Vagina (tissue), 2 donors: Measurements from ENCODE around the gene DLG5. TPM values are rescaled to one million over a fixed set of nuclear protein-coding genes. Genes with fewer than 3 reads are reported as not detected.

Source experiments
- DNase-seq, 2 donors: peaks; one replicate each; pipeline ENCODE4 v3.0.0-alpha.2; 2017; ENCODE audit errors: extremely low spot score in 2 of 2
- H3K27ac ChIP-seq: fragments of 200-600 bp; sonication (generic); one replicate; pipeline ENCODE4 v1.5.1; 2019
- H3K27me3 ChIP-seq: fragments of 200-600 bp; sonication (generic); one replicate; pipeline ENCODE4 v1.5.1; 2019
- H3K36me3 ChIP-seq, 2 donors: fragments of 200-600 bp; sonication (generic); one replicate each; pipeline ENCODE4 v1.5.1; 2017 to 2019
- H3K4me1 ChIP-seq: fragments of 200-600 bp; sonication (generic); one replicate; pipeline ENCODE4 v1.5.1; 2019
- H3K4me3 ChIP-seq, 2 donors: fragments of 200-600 bp; sonication (generic); 1 replicate in 1 of 2; 2 replicates in 1 of 2; pipeline ENCODE4 v1.5.1; 2016 to 2019
- H3K9me3 ChIP-seq: fragments of 200-600 bp; sonication (generic); one replicate; pipeline ENCODE4 v1.5.1; 2019
- POLR2A ChIP-seq, 2 donors: fragments of 450-650 bp; IDR thresholded peaks; one replicate each; pipeline ENCODE4 v1.6.1; 2017; ENCODE audit warnings: antibody characterized with exemption in 2 of 2, mild to moderate bottlenecking in 2 of 2, moderate library complexity in 2 of 2
- POLR2AphosphoS5 ChIP-seq, 2 donors: sonication (generic); formaldehyde crosslinking; IDR thresholded peaks; one replicate each; pipeline ENCODE4 v1.9.0; 2017; ENCODE audit warnings: antibody characterized with exemption in 2 of 2, mild to moderate bottlenecking in 2 of 2, low read depth in 1 of 2; ENCODE audit not compliant: insufficient read depth in 1 of 2
- intact Hi-C: fragments of 100-400 bp; cut with DNase I; formaldehyde crosslinking; loops from one replicate; pipeline ENCODE4 v1.15.1; 2023
- total RNA-seq: library from RNA; depleted of rRNA; stranded (reverse); fragments of >200 nt; gene quantifications from one replicate; pipeline ENCODE4 v1.2.3, GENCODE V29; 2016
- TF ChIP-seq, protein P1 (sequence below), 3 experiments: fragments of 450-650 bp in 2 of 3; fragments of 200-600 bp in 1 of 3; sonication (generic) in 1 of 3; IDR thresholded peaks; one replicate each; pipeline ENCODE4 v1.5.1; 2017 to 2019; ENCODE audit warnings: antibody characterized with exemption in 3 of 3, mild to moderate bottlenecking in 2 of 3, moderate library complexity in 2 of 3

Gene DLG5
- total RNA-seq, 1 donor from 2014 or later = 57.5 TPM

DNA sequence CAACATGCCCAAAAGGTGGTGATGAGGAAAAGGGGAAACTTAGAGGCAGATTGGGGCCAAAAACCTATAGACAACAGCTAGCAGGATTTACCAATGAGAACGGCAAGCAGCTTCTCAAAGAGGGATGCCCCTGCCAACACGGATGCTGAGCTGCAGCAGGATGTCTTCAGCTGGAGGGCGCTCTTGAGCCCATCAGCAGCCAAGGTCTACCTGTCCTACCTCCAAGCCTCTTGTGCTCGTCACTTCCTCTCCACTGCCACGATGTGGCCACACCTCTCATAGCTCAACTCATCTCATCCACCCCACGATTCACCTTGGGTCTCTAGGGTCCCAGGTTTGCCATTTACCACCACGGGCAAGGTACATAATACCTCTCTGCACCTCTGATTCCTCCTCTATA, 36.5 kb downstream of the DLG5 start:
- TF ChIP-seq POLR2A (IDR thresholded peaks at IDR 0.05) (no peak), POLR2AphosphoS5 (IDR thresholded peaks at IDR 0.05; ENCODE audit: insufficient read depth in 1 of 2, low read depth in 1 of 2) (no peak)
- TF ChIP-seq, protein P1, sequence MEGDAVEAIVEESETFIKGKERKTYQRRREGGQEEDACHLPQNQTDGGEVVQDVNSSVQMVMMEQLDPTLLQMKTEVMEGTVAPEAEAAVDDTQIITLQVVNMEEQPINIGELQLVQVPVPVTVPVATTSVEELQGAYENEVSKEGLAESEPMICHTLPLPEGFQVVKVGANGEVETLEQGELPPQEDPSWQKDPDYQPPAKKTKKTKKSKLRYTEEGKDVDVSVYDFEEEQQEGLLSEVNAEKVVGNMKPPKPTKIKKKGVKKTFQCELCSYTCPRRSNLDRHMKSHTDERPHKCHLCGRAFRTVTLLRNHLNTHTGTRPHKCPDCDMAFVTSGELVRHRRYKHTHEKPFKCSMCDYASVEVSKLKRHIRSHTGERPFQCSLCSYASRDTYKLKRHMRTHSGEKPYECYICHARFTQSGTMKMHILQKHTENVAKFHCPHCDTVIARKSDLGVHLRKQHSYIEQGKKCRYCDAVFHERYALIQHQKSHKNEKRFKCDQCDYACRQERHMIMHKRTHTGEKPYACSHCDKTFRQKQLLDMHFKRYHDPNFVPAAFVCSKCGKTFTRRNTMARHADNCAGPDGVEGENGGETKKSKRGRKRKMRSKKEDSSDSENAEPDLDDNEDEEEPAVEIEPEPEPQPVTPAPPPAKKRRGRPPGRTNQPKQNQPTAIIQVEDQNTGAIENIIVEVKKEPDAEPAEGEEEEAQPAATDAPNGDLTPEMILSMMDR (IDR thresholded peaks at IDR 0.05) = no peak
- H3K4me1 ChIP-seq = peaks cover 95% of the 10 kb centered on the region
- DNase-seq = no peak
- H3K9me3 ChIP-seq = no peaks in the 10 kb centered on the region
- intact Hi-C loops = no loop called here
- H3K27me3 ChIP-seq = no peaks in the 10 kb centered on the region
- no peak overlapping the region for H3K4me3 ChIP-seq
- H3K36me3 ChIP-seq = no peaks in the 10 kb centered on the region
- H3K27ac ChIP-seq = peak overlapping the region; percentile 84

GRCh38 chr10:77889277-77889903, 37.2 kb downstream of the DLG5 start:
- DNase-seq = no peak
- Histone ChIP-seq H3K27ac (peak overlapping the region; percentile 84), H3K4me1 (peaks cover 92% of the 10 kb centered on the region), H3K9me3 (no peaks in the 10 kb centered on the region), H3K27me3 (no peaks in the 10 kb centered on the region), H3K4me3 (no peak overlapping the region), H3K36me3 (no peaks in the 10 kb centered on the region)
- TF ChIP-seq POLR2A (IDR thresholded peaks at IDR 0.05) = no peak
- no peak for TF ChIP-seq POLR2AphosphoS5 (IDR thresholded peaks at IDR 0.05; ENCODE audit: insufficient read depth in 1 of 2, low read depth in 1 of 2)
- TF ChIP-seq, protein P1 (IDR thresholded peaks at IDR 0.05) = no peak
- intact Hi-C loops = no loop called here

DNA sequence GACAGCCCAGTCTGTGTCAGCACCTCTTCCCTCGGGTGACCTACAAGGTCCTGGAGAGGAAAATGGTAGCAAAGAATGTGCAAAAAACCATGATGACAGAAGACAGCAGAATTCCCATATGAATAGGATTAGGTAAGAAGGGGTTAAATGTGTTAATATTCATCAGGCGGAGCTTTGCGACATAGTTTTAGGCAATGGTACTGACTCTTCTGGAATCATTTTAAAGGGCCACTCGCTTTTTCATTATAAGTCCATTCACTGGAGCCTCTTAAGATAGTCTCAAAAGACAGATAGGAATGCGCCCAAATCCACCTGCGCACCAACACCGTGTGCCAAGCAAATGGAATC, 38.2 kb downstream of the DLG5 start:
- no peaks in the 10 kb centered on the region for H3K27me3 ChIP-seq
- no peak for DNase-seq
- H3K4me1 ChIP-seq = peaks cover 90% of the 10 kb centered on the region
- H3K9me3 ChIP-seq = no peaks in the 10 kb centered on the region
- H3K36me3 ChIP-seq = no peaks in the 10 kb centered on the region
- peak overlapping the region; percentile 84 for H3K27ac ChIP-seq
- H3K4me3 ChIP-seq = peak overlapping the region; percentile 8 to 22
- intact Hi-C loops = no loop called here
- peak in 1 of 2 donors; percentile 22 for TF ChIP-seq POLR2AphosphoS5 (IDR thresholded peaks at IDR 0.05; ENCODE audit: insufficient read depth in 1 of 2, low read depth in 1 of 2)
- TF ChIP-seq, protein P1 (IDR thresholded peaks at IDR 0.05) = no peak

- intact Hi-C loops = no loop called here
- Histone ChIP-seq H3K36me3 (no peaks in the 10 kb centered on the region), H3K27me3 (no peaks in the 10 kb centered on the region), H3K27ac (peak overlapping the region; percentile 84), H3K4me1 (peaks cover 85% of the 10 kb centered on the region), H3K9me3 (no peaks in the 10 kb centered on the region), H3K4me3 (peak overlapping the region; percentile 8 to 22)
- TF ChIP-seq POLR2A (IDR thresholded peaks at IDR 0.05) = no peak
- TF ChIP-seq POLR2AphosphoS5 (IDR thresholded peaks at IDR 0.05; ENCODE audit: insufficient read depth in 1 of 2, low read depth in 1 of 2) = peak in 1 of 2 donors; percentile 49
- TF ChIP-seq, protein P1 (IDR thresholded peaks at IDR 0.05) = no peak
- no peak for DNase-seq
Observed at GRCh38 chr10:77887631-77888355, 38.8 kb downstream of the DLG5 start.

- peak overlapping the region; percentile 84 for H3K27ac ChIP-seq
- intact Hi-C loops = no loop called here
- H3K9me3 ChIP-seq = no peaks in the 10 kb centered on the region
- H3K4me1 ChIP-seq = peaks cover 76% of the 10 kb centered on the region
- DNase-seq = no peak
- H3K4me3 ChIP-seq = no peak overlapping the region
- TF ChIP-seq POLR2AphosphoS5 (IDR thresholded peaks at IDR 0.05; ENCODE audit: insufficient read depth in 1 of 2, low read depth in 1 of 2) = no peak
- TF ChIP-seq, protein P1 (IDR thresholded peaks at IDR 0.05) = no peak
- no peak for TF ChIP-seq POLR2A (IDR thresholded peaks at IDR 0.05)
- no peaks in the 10 kb centered on the region for H3K36me3 ChIP-seq
- no peaks in the 10 kb centered on the region for H3K27me3 ChIP-seq
Observed at GRCh38 chr10:77886795-77887355, 39.7 kb downstream of the DLG5 start.
